Sigmoid colon (tissue), 7 donors: ENCODE results near the gene TMEM94. TPM values are rescaled to one million over a fixed set of nuclear protein-coding genes. Genes with fewer than 3 reads are reported as not detected.

Experiments
- DNase-seq: peaks from one replicate; pipeline ENCODE4 v3.0.0-alpha.2; 2019
- H3K27ac ChIP-seq, 4 donors: fragments of 200-600 bp; sonication (generic); one replicate each; pipeline ENCODE4 v1.5.1; 2016 to 2019; ENCODE audit warnings: mild to moderate bottlenecking in 1 of 4
- H3K27me3 ChIP-seq, 3 donors: fragments of 200-600 bp; sonication (generic); one replicate each; pipeline ENCODE4 v1.5.1; 2019; ENCODE audit warnings: mild to moderate bottlenecking in 1 of 3
- H3K36me3 ChIP-seq, 4 donors: fragments of 200-600 bp; sonication (generic); one replicate each; pipeline ENCODE4 v1.5.1; 2016 to 2019
- H3K4me1 ChIP-seq, 4 donors: fragments of 200-600 bp; sonication (generic); one replicate each; pipeline ENCODE4 v1.5.1; 2017 to 2019
- H3K4me3 ChIP-seq, 4 donors: fragments of 200-600 bp; sonication (generic); one replicate each; pipeline ENCODE4 v1.5.1; 2017 to 2019; ENCODE audit warnings: mild to moderate bottlenecking in 2 of 4, moderate library complexity in 1 of 4
- H3K9me3 ChIP-seq, 4 donors: fragments of 200-600 bp in 3 of 4; sonication (generic) in 3 of 4; one replicate each; pipeline versions ENCODE4 v1.5.1 to v1.6.1; 2013 to 2019
- EP300 ChIP-seq, 4 donors: sonication (generic); formaldehyde crosslinking; IDR thresholded peaks; one replicate each; pipeline ENCODE4 v1.6.1; 2017; ENCODE audit warnings: antibody characterized with exemption in 4 of 4
- POLR2A ChIP-seq, 2 donors: fragments of 450-650 bp; IDR thresholded peaks; one replicate each; pipeline ENCODE4 v1.6.1; 2016; ENCODE audit warnings: antibody characterized with exemption in 2 of 2, mild to moderate bottlenecking in 2 of 2, moderate library complexity in 2 of 2
- POLR2AphosphoS5 ChIP-seq, 4 donors: sonication (generic); formaldehyde crosslinking; IDR thresholded peaks; one replicate each; pipeline ENCODE4 v1.6.1; 2017; ENCODE audit warnings: antibody characterized with exemption in 4 of 4
- WGBS, 2 donors: extraction: QIAGEN DNeasy Blood & Tissue Kit; methylation state at CpG; one replicate each; pipeline ENCODE4 v1.1.7; 2013; 5-methylcytosine and 5-hydroxymethylcytosine counted together
- intact Hi-C: fragments of 100-400 bp; cut with DNase I; formaldehyde crosslinking; loops from one replicate; pipeline ENCODE4 v1.15.1; 2023
- polyA plus RNA-seq, 3 donors: library from polyadenylated mRNA; stranded (reverse); fragments of 200-250 nt; gene quantifications; one replicate each; pipeline ENCODE4 v1.2.3, GENCODE V29; 2013
- total RNA-seq, 4 donors: library from RNA; depleted of rRNA; stranded (reverse); fragments of >200 nt; gene quantifications; one replicate each; pipeline ENCODE4 v1.1.0, GENCODE V29; 2016
- TF ChIP-seq, protein P1 (sequence below), 4 experiments: fragments of 450-650 bp in 3 of 4; fragments of 200-600 bp in 1 of 4; IDR thresholded peaks; one replicate each; pipeline ENCODE4 v1.5.1; 2016 to 2019; ENCODE audit warnings: antibody characterized with exemption in 4 of 4, mild to moderate bottlenecking in 3 of 4, moderate library complexity in 2 of 4
- donor health status: healthy with polysubstance abuse.
- donor health status: Bipolar disorder and iron deficiency.
- donor health status: healthy.

Gene TMEM94
- total and polyA plus RNA-seq, 7 donors = 6.2 to 74.8 (median 31.3) TPM

DNA sequence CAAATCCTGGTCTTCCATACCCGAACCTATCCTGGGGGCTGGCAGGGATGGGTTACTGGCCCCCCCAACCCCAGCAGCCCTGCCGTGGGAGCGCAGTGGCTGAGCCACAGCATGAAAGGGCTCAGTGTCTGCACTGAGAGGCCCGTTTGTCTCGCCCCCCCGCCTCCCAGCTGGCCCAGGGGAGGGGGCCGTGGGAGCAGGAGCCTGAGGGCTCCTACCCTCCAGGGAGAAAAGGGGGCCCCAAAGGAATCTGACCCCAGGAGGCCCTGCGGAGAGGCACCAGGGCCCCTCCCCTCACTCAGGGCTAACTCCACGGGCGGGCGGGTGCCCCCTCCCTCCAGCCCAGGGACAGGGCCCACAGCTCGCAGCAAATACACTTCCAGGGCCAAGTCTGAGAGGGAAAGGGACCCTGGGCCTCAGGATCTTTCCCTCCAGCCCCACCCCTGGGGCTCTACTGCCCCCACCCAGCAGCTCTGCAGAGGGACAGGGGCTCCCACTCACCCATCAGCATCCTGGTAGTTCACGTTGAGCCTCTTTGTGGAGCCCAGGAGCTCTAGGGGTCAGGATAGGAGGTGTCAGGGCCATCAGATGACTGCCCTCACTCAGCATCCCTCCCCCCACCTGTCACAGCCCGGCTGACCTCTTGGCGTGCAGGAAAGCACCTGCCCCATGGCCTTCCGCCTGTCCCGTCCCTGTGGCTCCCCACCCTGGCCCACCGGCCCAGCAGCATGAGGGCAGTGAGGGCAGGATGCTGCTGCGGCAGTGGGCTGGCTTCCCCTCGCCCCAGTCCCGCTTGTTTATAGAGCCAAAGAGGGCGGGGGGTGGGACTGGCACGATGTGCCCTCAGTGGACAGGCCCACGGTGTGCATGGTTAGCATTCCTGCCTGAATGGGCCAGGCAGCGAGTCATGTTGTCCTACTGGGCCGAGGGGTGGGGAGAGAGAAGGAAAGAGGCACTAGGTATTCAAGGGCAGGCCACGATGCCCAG is 51.6 kb downstream of the TMEM94 start:
- no peak for TF ChIP-seq POLR2A (IDR thresholded peaks at IDR 0.05)
- TF ChIP-seq, protein P1, sequence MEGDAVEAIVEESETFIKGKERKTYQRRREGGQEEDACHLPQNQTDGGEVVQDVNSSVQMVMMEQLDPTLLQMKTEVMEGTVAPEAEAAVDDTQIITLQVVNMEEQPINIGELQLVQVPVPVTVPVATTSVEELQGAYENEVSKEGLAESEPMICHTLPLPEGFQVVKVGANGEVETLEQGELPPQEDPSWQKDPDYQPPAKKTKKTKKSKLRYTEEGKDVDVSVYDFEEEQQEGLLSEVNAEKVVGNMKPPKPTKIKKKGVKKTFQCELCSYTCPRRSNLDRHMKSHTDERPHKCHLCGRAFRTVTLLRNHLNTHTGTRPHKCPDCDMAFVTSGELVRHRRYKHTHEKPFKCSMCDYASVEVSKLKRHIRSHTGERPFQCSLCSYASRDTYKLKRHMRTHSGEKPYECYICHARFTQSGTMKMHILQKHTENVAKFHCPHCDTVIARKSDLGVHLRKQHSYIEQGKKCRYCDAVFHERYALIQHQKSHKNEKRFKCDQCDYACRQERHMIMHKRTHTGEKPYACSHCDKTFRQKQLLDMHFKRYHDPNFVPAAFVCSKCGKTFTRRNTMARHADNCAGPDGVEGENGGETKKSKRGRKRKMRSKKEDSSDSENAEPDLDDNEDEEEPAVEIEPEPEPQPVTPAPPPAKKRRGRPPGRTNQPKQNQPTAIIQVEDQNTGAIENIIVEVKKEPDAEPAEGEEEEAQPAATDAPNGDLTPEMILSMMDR (IDR thresholded peaks at IDR 0.05) = no peak
- TF ChIP-seq EP300 (IDR thresholded peaks at IDR 0.05) = no peak
- no peak for TF ChIP-seq POLR2AphosphoS5 (IDR thresholded peaks at IDR 0.05)
- Histone ChIP-seq H3K27ac (peak overlapping the region; percentile 65 to 91 (median 88)), H3K9me3 (no peaks in the 10 kb centered on the region), H3K27me3 (no peaks in the 10 kb centered on the region), H3K4me1 (peaks cover 0 to 53% (median 50%) of the 10 kb centered on the region in 4 donors), H3K36me3 (peaks cover 0 to 44% (median 30%) of the 10 kb centered on the region in 4 donors), H3K4me3 (no peak overlapping the region)
- DNase-seq = no peak
- intact Hi-C loops = no loop called here
- 83 to 87% methylated on average over 27 of the region's 27 CpGs for WGBS, 2 donors

DNA sequence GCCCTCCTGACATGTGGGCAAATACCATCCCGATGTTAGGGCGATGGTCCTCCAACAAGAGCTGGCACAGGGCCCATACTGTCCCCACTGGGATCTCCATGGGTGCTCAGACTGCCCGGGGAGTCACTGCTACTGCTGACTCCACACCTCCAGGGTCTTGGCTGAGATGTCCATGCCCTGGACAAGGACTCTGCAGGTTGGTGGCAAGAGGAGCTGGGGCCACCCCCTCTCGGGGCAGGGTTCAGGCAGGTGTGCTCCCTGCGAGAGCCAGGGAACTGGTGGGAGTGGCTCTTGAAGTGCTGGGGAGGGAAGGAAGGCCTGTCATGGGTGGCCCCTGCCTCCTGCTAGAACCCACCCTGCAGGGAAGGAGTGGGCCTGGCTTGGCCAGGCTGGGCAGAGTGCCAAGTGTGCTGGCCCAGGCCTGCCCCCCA is 52.5 kb downstream of the TMEM94 start:
- peaks cover 0 to 62% (median 59%) of the 10 kb centered on the region in 4 donors for H3K4me1 ChIP-seq
- no peaks in the 10 kb centered on the region for H3K9me3 ChIP-seq
- DNase-seq = no peak
- peaks cover 0 to 34% (median 26%) of the 10 kb centered on the region in 4 donors for H3K36me3 ChIP-seq
- no peak overlapping the region for H3K4me3 ChIP-seq
- TF ChIP-seq POLR2A (IDR thresholded peaks at IDR 0.05) (no peak), POLR2AphosphoS5 (IDR thresholded peaks at IDR 0.05) (no peak), EP300 (IDR thresholded peaks at IDR 0.05) (no peak)
- TF ChIP-seq, protein P1 (IDR thresholded peaks at IDR 0.05) = no peak
- WGBS, 2 donors = 37 to 68% methylated on average over 5 of the region's 5 CpGs
- intact Hi-C loops = no loop called here
- H3K27me3 ChIP-seq = no peaks in the 10 kb centered on the region
- H3K27ac ChIP-seq = peak overlapping the region; percentile 65 to 91 (median 88)

DNA sequence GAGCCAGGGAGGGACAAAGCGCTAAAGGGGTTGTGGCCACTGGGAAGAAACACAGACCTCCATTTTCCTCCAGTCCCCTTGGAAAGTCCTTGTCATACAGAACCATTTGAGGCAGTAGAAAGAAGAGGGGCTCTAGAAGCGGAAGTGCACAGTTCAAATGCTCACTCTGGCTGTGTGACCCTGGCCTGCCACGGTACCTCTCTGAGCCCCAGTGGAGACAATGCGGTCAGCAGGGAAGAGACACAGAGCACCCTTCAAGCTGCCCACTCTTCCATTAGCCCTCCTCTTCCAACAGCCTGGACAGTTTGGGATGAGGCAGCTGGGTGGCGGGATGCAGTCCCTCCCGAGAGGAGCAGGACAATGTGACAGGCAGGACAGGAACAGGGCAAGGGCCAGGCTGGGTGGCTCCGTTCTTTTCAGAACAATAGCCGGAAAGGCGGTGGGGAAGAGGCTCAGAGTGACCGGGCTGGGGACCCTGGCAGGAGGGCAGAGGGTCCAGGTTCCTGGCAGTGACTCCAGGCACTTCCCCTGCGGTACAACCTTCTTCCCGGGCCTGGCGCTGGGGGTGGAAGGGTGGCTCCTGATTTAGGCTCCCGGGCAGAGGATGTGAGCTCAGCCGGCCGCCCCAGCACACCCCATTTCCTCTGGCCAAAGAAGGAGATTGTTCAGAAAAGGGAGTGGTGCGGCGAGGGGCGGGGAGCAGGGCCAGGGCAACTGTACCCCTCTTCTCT is 53.3 kb downstream of the TMEM94 start:
- peak in 1 of 4 donors; percentile 35 for TF ChIP-seq POLR2AphosphoS5 (IDR thresholded peaks at IDR 0.05)
- TF ChIP-seq POLR2A (IDR thresholded peaks at IDR 0.05) = no peak
- H3K27ac ChIP-seq = peak overlapping the region; percentile 65 to 91 (median 88)
- no peak overlapping the region for H3K4me3 ChIP-seq
- peaks cover 0 to 69% (median 66%) of the 10 kb centered on the region in 4 donors for H3K4me1 ChIP-seq
- H3K36me3 ChIP-seq = peaks cover 0 to 27% (median 23%) of the 10 kb centered on the region in 4 donors
- no peaks in the 10 kb centered on the region for H3K27me3 ChIP-seq
- no peak for DNase-seq
- intact Hi-C loops = loop anchor here (5.0 kb wide), 1 partner anchor 32 kb away; no protein-coding TSS in a partner anchor
- 85 to 89% methylated on average over 19 of the region's 19 CpGs for WGBS, 2 donors
- H3K9me3 ChIP-seq = no peaks in the 10 kb centered on the region

DNA sequence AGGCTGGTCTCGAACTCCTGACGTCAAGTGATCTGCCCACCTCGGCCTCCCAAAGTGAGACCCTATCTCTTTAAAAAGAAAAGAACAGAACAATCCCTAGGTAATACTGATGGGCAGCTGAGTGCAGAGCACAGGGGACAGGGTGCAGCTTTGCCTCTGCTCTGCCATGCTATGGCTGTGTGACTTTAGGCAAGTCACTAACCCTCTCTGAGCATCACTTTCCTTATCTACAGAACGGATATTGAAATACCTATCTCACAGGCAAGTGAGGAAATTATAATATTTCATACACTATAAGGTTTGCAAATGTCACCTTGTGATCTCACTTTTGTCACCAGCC is 54.8 kb downstream of the TMEM94 start:
- no peak for DNase-seq
- Histone ChIP-seq H3K27me3 (no peaks in the 10 kb centered on the region), H3K4me3 (no peak overlapping the region), H3K27ac (peak overlapping the region; percentile 41 to 91 (median 88)), H3K36me3 (peaks cover 0 to 12% (median 12%) of the 10 kb centered on the region in 4 donors), H3K9me3 (no peaks in the 10 kb centered on the region), H3K4me1 (peaks cover 5 to 79% (median 66%) of the 10 kb centered on the region in 4 donors)
- intact Hi-C loops = loop anchor here (5.0 kb wide), 1 partner anchor 34 kb away; no protein-coding TSS in a partner anchor
- WGBS, 2 donors = 86 to 91% methylated on average over 4 of the region's 4 CpGs
- no peak for TF ChIP-seq POLR2AphosphoS5 (IDR thresholded peaks at IDR 0.05)
- TF ChIP-seq, protein P1 (IDR thresholded peaks at IDR 0.05) = no peak
- TF ChIP-seq POLR2A (IDR thresholded peaks at IDR 0.05) = no peak
- no peak for TF ChIP-seq EP300 (IDR thresholded peaks at IDR 0.05)
